IMR-90 (cell line): Measurements from ENCODE around the gene EPOP. TPM values are rescaled to one million over a fixed set of nuclear protein-coding genes. Genes with fewer than 3 reads are reported as not detected.
A peak's percentile ranks its signal among the peaks of the same experiment; 100 is the strongest.

Source experiments
- ATAC-seq: fragments of 200-7000 bp; cut with Tn5 transposase; 2 replicates; pipeline ENCODE4 v1.9.1; 2020; ENCODE audit warnings: low read depth, mild to moderate bottlenecking, moderate library complexity
- BruUV-seq: library from RNA; stranded (reverse); fragments of 400-500 nt; replicated peaks from 2 replicates; lab custom pipeline; 2021; lab: Mats Ljungman, UMichigan
- CTCF ChIA-PET: fragments of 300-600 bp; formaldehyde crosslinking; extraction: SDS; loops from one replicate; lab custom pipeline; 2021; ENCODE audit warnings: antibody characterized with exemption; lab: Yijun Ruan, JAX
- POLR2A ChIA-PET: fragments of 300-600 bp; sonication (Branson Sonifier 250); formaldehyde crosslinking; loops from one replicate; lab custom pipeline; 2022; ENCODE audit warnings: antibody characterized with exemption; ENCODE audit not compliant: unreplicated experiment; lab: Charles Lee
- DNase-seq: peaks from one replicate; pipeline ENCODE4 v3.0.0; 2013
- H2AFZ ChIP-seq: replicated peaks from 2 replicates; pipeline ENCODE3; 2013; ENCODE audit warnings: low read length, mild to moderate bottlenecking; ENCODE audit not compliant: poor library complexity
- H2AK5ac ChIP-seq: 2 replicates; pipeline ENCODE4 v1.6.1; 2013; ENCODE audit warnings: low read depth, low read length, inconsistent platforms
- H2AK9ac ChIP-seq: replicated peaks from 2 replicates; pipeline ENCODE3; 2013; ENCODE audit warnings: mild to moderate bottlenecking, low read depth, low read length, moderate library complexity; ENCODE audit not compliant: poor library complexity
- H2BK120ac ChIP-seq: 2 replicates; pipeline ENCODE4 v1.6.1; 2013; ENCODE audit warnings: low read depth, low read length, inconsistent platforms
- H2BK15ac ChIP-seq: 3 replicates; pipeline ENCODE4 v1.6.1; 2013; ENCODE audit warnings: low read depth, low read length, inconsistent platforms
- H2BK20ac ChIP-seq: 2 replicates; pipeline ENCODE4 v1.6.1; 2013; ENCODE audit warnings: low read depth, mild to moderate bottlenecking, inconsistent platforms, low read length, moderate library complexity
- H2BK5ac ChIP-seq: 2 replicates; pipeline ENCODE4 v1.6.1; 2013; ENCODE audit warnings: mild to moderate bottlenecking, low read depth, low read length, inconsistent platforms; ENCODE audit not compliant: poor library complexity, severe bottlenecking
- H3K14ac ChIP-seq: replicated peaks from 2 replicates; pipeline ENCODE4 v1.6.1; 2013; ENCODE audit warnings: low read depth, low read length, inconsistent platforms
- H3K18ac ChIP-seq: 2 replicates; pipeline ENCODE4 v1.6.1; 2013; ENCODE audit warnings: low read depth, low read length, control low read depth
- H3K23ac ChIP-seq: 2 replicates; pipeline ENCODE4 v1.6.1; 2013; ENCODE audit warnings: low read depth, low read length, inconsistent platforms
- H3K27ac ChIP-seq: 2 replicates; pipeline ENCODE4 v1.5.1; 2013; ENCODE audit warnings: mild to moderate bottlenecking, control low read depth, low read length; ENCODE audit not compliant: insufficient read depth
- H3K27me3 ChIP-seq: 2 replicates; pipeline ENCODE4 v1.6.1; 2013; ENCODE audit warnings: low read length; ENCODE audit not compliant: control insufficient read depth, insufficient read depth
- H3K36me3 ChIP-seq: 2 replicates; pipeline ENCODE4 v1.6.1; 2013; ENCODE audit warnings: low read length, mixed read lengths; ENCODE audit not compliant: control insufficient read depth, insufficient read depth
- H3K4ac ChIP-seq: 2 replicates; pipeline ENCODE4 v1.6.1; 2013; ENCODE audit warnings: low read depth, low read length, inconsistent platforms
- H3K4me1 ChIP-seq: 2 replicates; pipeline ENCODE4 v1.6.1; 2013; ENCODE audit warnings: low read length, mixed read lengths; ENCODE audit not compliant: control insufficient read depth, insufficient read depth
- H3K4me2 ChIP-seq: 2 replicates; pipeline ENCODE4 v1.6.1; 2013; ENCODE audit warnings: low read depth, mild to moderate bottlenecking, control low read depth, low read length, moderate library complexity
- H3K4me3 ChIP-seq: 2 replicates; pipeline ENCODE4 v1.5.1; 2013; ENCODE audit warnings: low read depth, mild to moderate bottlenecking, control low read depth, low read length, moderate library complexity; ENCODE audit not compliant: insufficient read depth
- H3K56ac ChIP-seq: 2 replicates; pipeline ENCODE4 v1.6.1; 2013; ENCODE audit warnings: low read length, inconsistent platforms; ENCODE audit not compliant: insufficient read depth; ENCODE audit errors: extremely low read depth
- H3K79me1 ChIP-seq, 2 experiments: 2 replicates each; pipeline ENCODE4 v1.6.1; 2013; ENCODE audit warnings: low read length in 2 of 2, inconsistent platforms in 1 of 2, low read depth in 1 of 2
- H3K9ac ChIP-seq: 2 replicates; pipeline ENCODE4 v1.6.1; 2013; ENCODE audit warnings: low read depth, low read length, control low read depth
- H3K9me1 ChIP-seq: 2 replicates; pipeline ENCODE4 v1.6.1; 2013; ENCODE audit warnings: low read length, inconsistent platforms; ENCODE audit not compliant: insufficient read depth
- H3K9me3 ChIP-seq: 2 replicates; pipeline ENCODE4 v1.6.1; 2013; ENCODE audit warnings: low read length; ENCODE audit not compliant: control insufficient read depth, insufficient read depth
- H4K20me1 ChIP-seq: 2 replicates; pipeline ENCODE4 v1.6.1; 2013; ENCODE audit warnings: low read length, inconsistent platforms; ENCODE audit not compliant: insufficient read depth
- H4K5ac ChIP-seq: 2 replicates; pipeline ENCODE4 v1.6.1; 2013; ENCODE audit warnings: mild to moderate bottlenecking, low read depth, low read length, control low read depth
- H4K8ac ChIP-seq, 2 experiments: 2 replicates each; pipeline ENCODE4 v1.6.1; 2013; ENCODE audit warnings: low read depth in 2 of 2, low read length in 2 of 2, control low read depth in 1 of 2, inconsistent platforms in 1 of 2
- H4K91ac ChIP-seq: 2 replicates; pipeline ENCODE4 v1.6.1; 2013; ENCODE audit warnings: low read depth, low read length, inconsistent platforms; ENCODE audit not compliant: insufficient read depth
- CEBPB ChIP-seq: IDR thresholded peaks from 2 replicates; pipeline ENCODE4 v1.6.1; 2012; ENCODE audit warnings: low read depth, low read length, improper control_type of control experiment
- CHD1 ChIP-seq: IDR thresholded peaks from 2 replicates; pipeline ENCODE4 v1.6.1; 2012; ENCODE audit warnings: low read depth, low read length, improper control_type of control experiment
- MAZ ChIP-seq: IDR thresholded peaks from 2 replicates; pipeline ENCODE4 v1.6.1; 2012; ENCODE audit warnings: low read depth, mild to moderate bottlenecking, low read length, improper control_type of control experiment, moderate library complexity, borderline replicate concordance
- POLR2A ChIP-seq: IDR thresholded peaks from 2 replicates; pipeline ENCODE4 v1.6.1; 2012; ENCODE audit warnings: mild to moderate bottlenecking, low read depth, low read length
- WGBS, 2 experiments: methylation state at CpG; one replicate each; pipeline versions ENCODE4 v1.1.5 to v1.1.7; 2013; ENCODE audit warnings: missing lambda C conversion rate in 2 of 2; ENCODE audit not compliant: insufficient read length in 1 of 2; ENCODE audit errors: extremely low coverage in 2 of 2; 5-methylcytosine and 5-hydroxymethylcytosine counted together
- dilution Hi-C: fragments of 300-500 bp; cut with HindIII; formaldehyde crosslinking; loops from one replicate; pipeline ENCODE4 v1.14.3; 2018; ENCODE audit warnings: low sequenced_read_pairs; ENCODE audit not compliant: unreplicated experiment
- in situ Hi-C: fragments of 300-500 bp; cut with MboI; formaldehyde crosslinking; loops from 3 replicates; pipeline ENCODE4 v1.14.3; 2019; ENCODE audit warnings: low sequenced_read_pairs, inconsistent platforms, mixed read lengths
- intact Hi-C: fragments of 100-400 bp; cut with micrococcal nuclease; formaldehyde crosslinking; loops from 2 replicates; pipeline ENCODE4 v1.10.0; 2022
- polyA plus RNA-seq, 3 experiments: library from polyadenylated mRNA; depleted of rRNA; stranded (reverse); fragments of >200 nt; gene quantifications; 2 replicates each; pipeline ENCODE4 v1.2.3, GENCODE V29; 2012; ENCODE audit warnings: low replicate concordance in 1 of 3
- total RNA-seq: library from RNA; depleted of rRNA; stranded (reverse); fragments of >200 nt; gene quantifications from 2 replicates; pipeline ENCODE4 v1.2.3, GENCODE V29; 2012
- TF ChIP-seq, protein P1 (sequence below): fragments of 150-350 bp; IDR thresholded peaks from 2 replicates; pipeline ENCODE4 v1.6.1; 2017; ENCODE audit warnings: mild to moderate bottlenecking, antibody characterized with exemption, low read length, low read depth

The EPOP gene
- total and polyA plus RNA-seq, 2 of the 4 experiments (the other 2 are of a cell fraction): 0.36 to 0.82 TPM

DNA sequence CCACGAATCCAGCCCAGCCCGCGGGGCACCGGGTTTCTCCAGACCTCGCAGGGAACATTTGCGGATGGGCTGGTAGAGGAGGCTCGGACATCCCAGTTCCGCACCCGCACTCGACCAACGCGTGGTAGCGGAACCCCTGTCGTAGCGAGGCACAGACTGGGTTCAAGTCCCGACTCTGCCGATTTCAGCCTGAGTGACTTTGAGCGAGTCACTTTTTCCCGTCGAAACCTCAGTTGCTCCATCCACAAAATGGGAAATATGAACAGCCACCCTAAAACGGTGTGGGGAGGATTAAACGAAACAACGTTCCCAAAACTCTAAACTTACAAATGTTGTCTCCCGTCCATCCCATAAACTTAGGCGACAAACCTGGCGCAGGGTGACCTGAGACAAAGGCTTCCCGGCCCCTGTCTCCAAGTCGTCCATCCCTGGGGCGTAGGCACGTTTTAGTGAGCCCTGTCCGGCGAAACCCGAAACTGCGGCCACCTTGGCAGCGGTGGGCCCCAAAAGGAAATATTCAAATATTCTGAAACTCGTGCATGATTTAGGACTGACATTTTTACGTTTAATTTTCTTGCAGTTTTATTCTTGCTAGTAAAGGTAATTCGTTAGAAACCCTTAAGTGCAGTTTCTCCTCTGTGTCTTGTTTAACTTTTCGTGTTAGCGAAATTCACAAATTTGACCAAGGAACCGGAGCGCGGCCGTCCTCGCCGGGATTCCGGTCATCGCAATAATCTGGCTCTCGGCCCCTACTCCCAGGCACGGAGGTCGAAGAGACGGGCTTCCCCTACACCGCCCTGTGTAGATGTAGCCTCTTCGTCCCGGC is 28.4 kb upstream of the EPOP start (continued):
- no peak for TF ChIP-seq CEBPB
- no peak for TF ChIP-seq MAZ

DNA sequence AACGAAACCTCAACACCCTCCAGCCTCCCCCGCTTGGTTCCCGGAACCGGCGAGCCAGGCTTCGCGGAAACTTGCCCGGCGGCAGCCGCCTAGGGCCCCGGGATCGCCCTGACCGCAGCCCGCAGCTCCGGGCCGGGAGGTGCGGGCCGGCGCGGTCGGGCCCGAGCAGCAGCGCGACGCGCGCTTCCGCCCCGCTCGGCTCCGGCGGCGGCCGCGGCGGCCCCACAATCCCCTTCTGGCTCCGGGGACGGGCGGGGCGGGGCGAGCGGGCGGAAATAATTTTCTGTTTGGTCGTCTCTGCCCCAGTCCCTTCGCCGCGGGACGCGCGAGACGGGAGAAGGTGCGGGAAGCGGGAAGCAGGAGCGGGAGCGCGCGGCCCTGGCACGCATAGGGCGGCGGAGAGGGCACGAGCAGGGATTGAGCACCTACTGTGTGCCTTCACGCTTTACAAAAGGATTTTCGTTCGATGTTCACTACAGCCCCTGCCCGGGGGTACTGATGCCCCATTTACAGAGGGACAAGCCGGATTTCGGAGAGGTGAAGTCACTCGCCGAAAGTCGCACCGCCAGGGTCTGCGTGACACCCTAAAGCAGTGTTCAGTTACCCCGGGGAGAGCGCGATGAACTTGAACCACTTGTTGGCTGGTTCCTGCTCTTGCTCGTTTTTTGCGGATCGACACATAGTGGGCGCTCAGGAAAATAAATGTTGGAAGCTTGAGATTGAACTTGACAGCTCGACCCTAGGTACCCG is 27.6 kb upstream of the EPOP start:
- Histone ChIP-seq H3K4me3 (peak overlapping the region; percentile 95), H3K4me1 (peaks cover 17% of the 10 kb centered on the region), H2BK15ac (peak overlapping the region; percentile 63; the same call in 1 of the 3 replicates), H2AFZ (peak overlapping the region; percentile 94), H3K79me1 (peaks cover 12 to 46% of the 10 kb centered on the region in 2 experiments; a peak in 3 of 4 replicates), H2BK20ac (no peak overlapping the region), H2AK5ac (peak overlapping the region; percentile 91), H3K23ac (peak overlapping the region; percentile 69), H3K9me1 (peaks cover 17% of the 10 kb centered on the region), H3K27me3 (no peaks in the 10 kb centered on the region), H3K9ac (peak overlapping the region; percentile 95), H3K18ac (peak overlapping the region; percentile 74), H2BK5ac (peak overlapping the region; percentile 73), H2BK120ac (no peak overlapping the region), H3K4ac (peak overlapping the region; percentile 75), H2AK9ac (peak overlapping the region; percentile 95), H3K14ac (peak overlapping the region; percentile 74), H4K20me1 (peaks cover 12% of the 10 kb centered on the region; the same call in 1 of the 2 replicates), H3K56ac (peak overlapping the region; percentile 57), H4K8ac (peak overlapping the region; percentile 93 to 96), H3K9me3 (no peaks in the 10 kb centered on the region), H4K91ac (peak overlapping the region; percentile 26), H3K27ac (peak overlapping the region; percentile 83), H3K4me2 (peak overlapping the region; percentile 100), H3K36me3 (no peaks in the 10 kb centered on the region), H4K5ac (peak overlapping the region; percentile 93)
- CTCF ChIA-PET: no interaction called here
- peak; percentile 81 for DNase-seq
- dilution Hi-C loops: no loop called here
- POLR2A ChIA-PET: interaction anchor here (0.6 kb wide), 1 partner anchor 12 kb away, joined by 3 read pairs; no protein-coding TSS in a partner anchor
- TF ChIP-seq CEBPB (no peak), MAZ (peak; percentile 58; the same call in 1 of the 2 replicates), POLR2A (0 out of 2 replicates have a peak, but pooled peaks have one; percentile 28), CHD1 (no peak)
- TF ChIP-seq, protein P1, sequence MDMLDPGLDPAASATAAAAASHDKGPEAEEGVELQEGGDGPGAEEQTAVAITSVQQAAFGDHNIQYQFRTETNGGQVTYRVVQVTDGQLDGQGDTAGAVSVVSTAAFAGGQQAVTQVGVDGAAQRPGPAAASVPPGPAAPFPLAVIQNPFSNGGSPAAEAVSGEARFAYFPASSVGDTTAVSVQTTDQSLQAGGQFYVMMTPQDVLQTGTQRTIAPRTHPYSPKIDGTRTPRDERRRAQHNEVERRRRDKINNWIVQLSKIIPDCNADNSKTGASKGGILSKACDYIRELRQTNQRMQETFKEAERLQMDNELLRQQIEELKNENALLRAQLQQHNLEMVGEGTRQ: no peak
- in situ Hi-C loops: no loop called here
- WGBS, 2 experiments: 1% methylated on average over 40 of the region's 81 CpGs; no CpG with 5 or more reads in 1 of the 2 experiments
- intact Hi-C loops: loop anchor here (1.0 kb wide), 1 partner anchor 25 kb away; no protein-coding TSS in a partner anchor
- peak; percentile 72 for ATAC-seq
- BruUV-seq: no TSS peak
